Measurements from ENCODE around the gene GRPEL1. TPM values are rescaled to one million over a fixed set of nuclear protein-coding genes. Genes with fewer than 3 reads are reported as not detected.

GRPEL1 gene
- total and polyA plus RNA-seq, 2 of the 13 experiments (the other 11 are each of a cell fraction or from before 2014, with no cell fraction given): 32.3 to 141 TPM

DNA sequence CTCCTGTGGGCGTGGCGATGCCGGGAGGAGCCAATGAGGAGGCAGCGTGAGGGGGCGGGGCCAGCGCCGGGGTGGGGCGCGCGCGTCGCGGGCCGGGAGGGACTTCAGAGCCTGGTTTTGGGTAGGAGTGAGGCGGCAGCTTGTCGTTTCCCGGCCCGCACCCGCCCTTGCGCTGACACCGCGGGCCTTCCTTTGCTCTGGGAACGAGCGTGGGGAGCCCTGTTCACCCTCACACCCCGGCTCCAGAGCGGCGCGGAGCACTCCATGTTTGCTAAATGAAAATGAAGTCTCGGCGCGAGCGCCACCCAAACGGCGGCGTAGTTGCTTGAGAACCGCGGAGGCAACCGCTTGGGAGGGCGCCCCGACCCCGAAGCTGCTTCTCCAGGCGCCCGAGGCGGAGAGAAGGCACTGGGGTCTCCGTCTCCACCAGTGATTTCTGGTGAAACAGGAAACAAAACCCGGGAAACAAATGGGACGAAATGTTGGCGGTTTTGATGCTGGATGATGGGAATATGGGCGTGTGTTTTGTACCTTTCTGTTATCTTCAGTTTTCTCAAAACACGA lies 497 bp upstream of the GRPEL1 start (continued):
- TF ChIP-seq, protein P1, sequence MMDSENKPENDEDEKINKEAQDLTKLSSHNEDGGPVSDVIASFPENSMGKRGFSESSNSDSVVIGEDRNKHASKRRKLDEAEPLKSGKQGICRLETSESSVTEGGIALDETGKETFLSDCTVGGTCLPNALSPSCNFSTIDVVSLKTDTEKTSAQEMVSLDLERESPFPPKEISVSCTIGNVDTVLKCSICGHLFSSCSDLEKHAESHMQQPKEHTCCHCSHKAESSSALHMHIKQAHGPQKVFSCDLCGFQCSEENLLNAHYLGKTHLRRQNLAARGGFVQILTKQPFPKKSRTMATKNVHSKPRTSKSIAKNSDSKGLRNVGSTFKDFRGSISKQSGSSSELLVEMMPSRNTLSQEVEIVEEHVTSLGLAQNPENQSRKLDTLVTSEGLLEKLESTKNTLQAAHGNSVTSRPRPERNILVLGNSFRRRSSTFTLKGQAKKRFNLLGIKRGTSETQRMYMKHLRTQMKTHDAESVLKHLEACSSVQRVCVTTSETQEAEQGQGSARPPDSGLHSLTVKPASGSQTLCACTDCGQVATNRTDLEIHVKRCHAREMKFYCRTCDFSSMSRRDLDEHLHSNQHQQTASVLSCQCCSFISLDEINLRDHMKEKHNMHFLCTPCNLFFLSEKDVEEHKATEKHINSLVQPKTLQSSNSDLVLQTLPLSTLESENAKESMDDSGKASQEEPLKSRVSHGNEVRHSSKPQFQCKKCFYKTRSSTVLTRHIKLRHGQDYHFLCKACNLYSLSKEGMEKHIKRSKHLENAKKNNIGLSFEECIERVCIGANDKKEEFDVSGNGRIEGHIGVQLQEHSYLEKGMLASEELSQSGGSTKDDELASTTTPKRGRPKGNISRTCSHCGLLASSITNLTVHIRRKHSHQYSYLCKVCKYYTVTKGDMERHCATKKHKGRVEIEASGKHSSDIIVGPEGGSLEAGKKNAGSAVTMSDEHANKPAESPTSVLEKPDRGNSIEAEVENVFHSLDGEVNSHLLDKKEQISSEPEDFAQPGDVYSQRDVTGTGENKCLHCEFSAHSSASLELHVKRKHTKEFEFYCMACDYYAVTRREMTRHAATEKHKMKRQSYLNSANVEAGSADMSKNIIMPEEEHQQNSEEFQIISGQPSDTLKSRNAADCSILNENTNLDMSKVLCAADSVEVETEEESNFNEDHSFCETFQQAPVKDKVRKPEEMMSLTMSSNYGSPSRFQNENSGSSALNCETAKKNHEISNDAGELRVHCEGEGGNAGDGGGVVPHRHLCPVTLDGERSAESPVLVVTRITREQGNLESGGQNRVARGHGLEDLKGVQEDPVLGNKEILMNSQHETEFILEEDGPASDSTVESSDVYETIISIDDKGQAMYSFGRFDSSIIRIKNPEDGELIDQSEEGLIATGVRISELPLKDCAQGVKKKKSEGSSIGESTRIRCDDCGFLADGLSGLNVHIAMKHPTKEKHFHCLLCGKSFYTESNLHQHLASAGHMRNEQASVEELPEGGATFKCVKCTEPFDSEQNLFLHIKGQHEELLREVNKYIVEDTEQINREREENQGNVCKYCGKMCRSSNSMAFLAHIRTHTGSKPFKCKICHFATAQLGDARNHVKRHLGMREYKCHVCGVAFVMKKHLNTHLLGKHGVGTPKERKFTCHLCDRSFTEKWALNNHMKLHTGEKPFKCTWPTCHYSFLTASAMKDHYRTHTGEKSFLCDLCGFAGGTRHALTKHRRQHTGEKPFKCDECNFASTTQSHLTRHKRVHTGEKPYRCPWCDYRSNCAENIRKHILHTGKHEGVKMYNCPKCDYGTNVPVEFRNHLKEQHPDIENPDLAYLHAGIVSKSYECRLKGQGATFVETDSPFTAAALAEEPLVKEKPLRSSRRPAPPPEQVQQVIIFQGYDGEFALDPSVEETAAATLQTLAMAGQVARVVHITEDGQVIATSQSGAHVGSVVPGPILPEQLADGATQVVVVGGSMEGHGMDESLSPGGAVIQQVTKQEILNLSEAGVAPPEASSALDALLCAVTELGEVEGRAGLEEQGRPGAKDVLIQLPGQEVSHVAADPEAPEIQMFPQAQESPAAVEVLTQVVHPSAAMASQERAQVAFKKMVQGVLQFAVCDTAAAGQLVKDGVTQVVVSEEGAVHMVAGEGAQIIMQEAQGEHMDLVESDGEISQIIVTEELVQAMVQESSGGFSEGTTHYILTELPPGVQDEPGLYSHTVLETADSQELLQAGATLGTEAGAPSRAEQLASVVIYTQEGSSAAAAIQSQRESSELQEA (CRISPR knock-in tag; IDR thresholded peaks at IDR 0.05; ENCODE audit: not compliant biosample characterization): peak; percentile 7
- no peak for TF ChIP-seq SATB2 (CRISPR knock-in tag; IDR thresholded peaks at IDR 0.05)
- TF ChIP-seq, protein P2, sequence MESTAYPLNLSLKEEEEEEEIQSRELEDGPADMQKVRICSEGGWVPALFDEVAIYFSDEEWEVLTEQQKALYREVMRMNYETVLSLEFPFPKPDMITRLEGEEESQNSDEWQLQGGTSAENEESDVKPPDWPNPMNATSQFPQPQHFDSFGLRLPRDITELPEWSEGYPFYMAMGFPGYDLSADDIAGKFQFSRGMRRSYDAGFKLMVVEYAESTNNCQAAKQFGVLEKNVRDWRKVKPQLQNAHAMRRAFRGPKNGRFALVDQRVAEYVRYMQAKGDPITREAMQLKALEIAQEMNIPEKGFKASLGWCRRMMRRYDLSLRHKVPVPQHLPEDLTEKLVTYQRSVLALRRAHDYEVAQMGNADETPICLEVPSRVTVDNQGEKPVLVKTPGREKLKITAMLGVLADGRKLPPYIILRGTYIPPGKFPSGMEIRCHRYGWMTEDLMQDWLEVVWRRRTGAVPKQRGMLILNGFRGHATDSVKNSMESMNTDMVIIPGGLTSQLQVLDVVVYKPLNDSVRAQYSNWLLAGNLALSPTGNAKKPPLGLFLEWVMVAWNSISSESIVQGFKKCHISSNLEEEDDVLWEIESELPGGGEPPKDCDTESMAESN (CRISPR knock-in tag; conservative IDR thresholded peaks at IDR 0.05): no peak
- TF ChIP-seq ZNF333 (CRISPR knock-in tag; IDR thresholded peaks at IDR 0.05; ENCODE audit: borderline replicate concordance): no peak
- TF ChIP-seq, protein P3, sequence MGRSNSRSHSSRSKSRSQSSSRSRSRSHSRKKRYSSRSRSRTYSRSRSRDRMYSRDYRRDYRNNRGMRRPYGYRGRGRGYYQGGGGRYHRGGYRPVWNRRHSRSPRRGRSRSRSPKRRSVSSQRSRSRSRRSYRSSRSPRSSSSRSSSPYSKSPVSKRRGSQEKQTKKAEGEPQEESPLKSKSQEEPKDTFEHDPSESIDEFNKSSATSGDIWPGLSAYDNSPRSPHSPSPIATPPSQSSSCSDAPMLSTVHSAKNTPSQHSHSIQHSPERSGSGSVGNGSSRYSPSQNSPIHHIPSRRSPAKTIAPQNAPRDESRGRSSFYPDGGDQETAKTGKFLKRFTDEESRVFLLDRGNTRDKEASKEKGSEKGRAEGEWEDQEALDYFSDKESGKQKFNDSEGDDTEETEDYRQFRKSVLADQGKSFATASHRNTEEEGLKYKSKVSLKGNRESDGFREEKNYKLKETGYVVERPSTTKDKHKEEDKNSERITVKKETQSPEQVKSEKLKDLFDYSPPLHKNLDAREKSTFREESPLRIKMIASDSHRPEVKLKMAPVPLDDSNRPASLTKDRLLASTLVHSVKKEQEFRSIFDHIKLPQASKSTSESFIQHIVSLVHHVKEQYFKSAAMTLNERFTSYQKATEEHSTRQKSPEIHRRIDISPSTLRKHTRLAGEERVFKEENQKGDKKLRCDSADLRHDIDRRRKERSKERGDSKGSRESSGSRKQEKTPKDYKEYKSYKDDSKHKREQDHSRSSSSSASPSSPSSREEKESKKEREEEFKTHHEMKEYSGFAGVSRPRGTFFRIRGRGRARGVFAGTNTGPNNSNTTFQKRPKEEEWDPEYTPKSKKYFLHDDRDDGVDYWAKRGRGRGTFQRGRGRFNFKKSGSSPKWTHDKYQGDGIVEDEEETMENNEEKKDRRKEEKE (IDR thresholded peaks at IDR 0.05): no peak
- TF ChIP-seq KLF6 (CRISPR knock-in tag; IDR thresholded peaks at IDR 0.05): no peak
- no peak for TF ChIP-seq ZNF746 (CRISPR knock-in tag; IDR thresholded peaks at IDR 0.05)
- no peak for TF ChIP-seq ZNF260 (CRISPR knock-in tag; IDR thresholded peaks at IDR 0.05; ENCODE audit: borderline replicate concordance, low read depth)
- TF ChIP-seq ZNF615 (CRISPR knock-in tag; IDR thresholded peaks at IDR 0.05; ENCODE audit: borderline replicate concordance): no peak
- no peak for TF ChIP-seq CBX2 (IDR thresholded peaks at IDR 0.05; ENCODE audit: low read depth, low read length)
- no peak for TF ChIP-seq CBX2 (CRISPR knock-in tag; IDR thresholded peaks at IDR 0.05; ENCODE audit: low read depth)
- no peak for TF ChIP-seq ZNF747 (CRISPR knock-in tag; IDR thresholded peaks at IDR 0.05; ENCODE audit: borderline replicate concordance)
- no peak for TF ChIP-seq KMT2B (CRISPR knock-in tag; IDR thresholded peaks at IDR 0.05)
- TF ChIP-seq TEAD3 (CRISPR knock-in tag; optimal IDR thresholded peaks at IDR 0.05; ENCODE audit: borderline replicate concordance): no peak
- TF ChIP-seq NFRKB (IDR thresholded peaks at IDR 0.05): no peak
- no peak for TF ChIP-seq ZNF329 (CRISPR knock-in tag; IDR thresholded peaks at IDR 0.05; ENCODE audit: low read depth)
- peak; percentile 86 for TF ChIP-seq HOXA5 (CRISPR knock-in tag; IDR thresholded peaks at IDR 0.05)

Data from HepG2 (cell line).